NCI-H1092 (cell line): Measurements from ENCODE around the gene ADAM12.
"Not testable (repeated sequence)": the region's sequence is repeated elsewhere in the genome, so short reads cannot be mapped to it uniquely, and the experiment has no call there.

ENCODE experiments used
- DNase-seq: peaks from one replicate; lab custom pipeline; 2025; lab: John Stamatoyannopoulos, UW

Gene ADAM12

DNA sequence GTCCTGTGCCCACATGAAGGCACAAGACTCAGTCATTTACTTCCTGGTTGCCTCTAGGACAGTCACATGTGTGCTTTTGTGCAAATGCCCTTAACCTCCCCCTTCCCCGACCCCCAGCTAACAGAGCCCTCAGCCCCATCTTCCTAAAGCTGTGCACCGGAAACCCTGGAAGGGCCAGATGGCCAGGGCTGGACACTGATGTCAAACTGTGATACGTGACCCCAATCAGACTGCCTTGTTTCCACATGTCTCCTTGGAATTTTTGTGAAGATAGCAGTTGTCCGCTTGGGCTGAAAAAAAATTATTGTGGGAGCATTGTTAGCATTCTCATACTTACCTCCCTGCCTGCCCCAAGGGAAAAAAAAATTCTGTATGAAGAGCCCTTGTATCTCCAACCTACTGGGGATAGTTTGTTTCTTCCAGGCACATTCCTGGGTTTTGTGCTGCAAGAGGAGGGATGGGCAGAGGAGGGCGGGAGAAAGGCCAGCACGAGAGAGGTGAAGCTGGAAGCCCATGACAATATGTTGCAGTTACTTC is 17.0 kb upstream of the ADAM12 start:
- no peak for DNase-seq

DNA sequence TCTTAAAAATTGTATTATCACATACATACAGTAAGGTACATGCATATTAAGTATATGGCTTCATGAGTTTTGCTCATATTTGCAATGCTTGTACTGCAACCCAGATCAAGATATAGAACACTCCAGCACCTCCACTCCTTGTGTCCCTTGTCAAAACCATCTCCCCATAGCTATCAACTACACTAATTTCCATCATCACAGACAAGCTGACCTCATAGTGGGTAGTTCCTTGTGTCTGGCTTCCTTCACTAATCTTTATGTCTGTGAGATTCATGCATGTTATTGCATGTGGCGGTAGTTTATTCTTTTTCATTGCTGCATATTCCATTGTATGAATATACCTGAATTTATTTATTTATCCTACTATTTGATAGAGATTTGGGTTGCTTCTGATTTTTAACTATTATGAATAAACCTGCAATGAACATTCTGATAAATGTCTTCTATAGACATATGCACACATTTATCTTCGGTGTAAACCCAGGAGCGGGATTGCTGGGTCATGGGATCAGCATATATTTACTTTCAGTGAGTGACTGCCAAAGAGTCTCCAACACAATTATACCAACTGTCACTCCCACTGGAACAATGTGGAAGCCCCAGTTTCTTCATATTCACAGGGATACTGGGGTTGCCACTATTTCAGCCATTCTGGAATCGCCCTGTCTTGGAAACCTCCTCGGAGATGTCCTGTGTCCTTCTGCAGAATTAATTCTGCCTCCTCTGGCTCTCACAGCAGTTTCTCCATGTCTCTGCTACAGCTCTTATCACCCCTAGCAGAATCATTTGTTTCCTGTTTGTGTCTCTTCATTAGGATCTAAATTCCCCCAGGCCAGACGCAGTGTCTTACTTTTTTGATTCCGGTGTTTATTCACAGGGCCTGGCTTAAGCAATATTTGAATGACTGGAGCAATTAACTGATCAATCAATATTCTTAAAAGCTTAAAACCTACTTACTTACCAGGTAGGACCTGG is 14.7 kb upstream of the ADAM12 start:
- DNase-seq: no peak

DNA sequence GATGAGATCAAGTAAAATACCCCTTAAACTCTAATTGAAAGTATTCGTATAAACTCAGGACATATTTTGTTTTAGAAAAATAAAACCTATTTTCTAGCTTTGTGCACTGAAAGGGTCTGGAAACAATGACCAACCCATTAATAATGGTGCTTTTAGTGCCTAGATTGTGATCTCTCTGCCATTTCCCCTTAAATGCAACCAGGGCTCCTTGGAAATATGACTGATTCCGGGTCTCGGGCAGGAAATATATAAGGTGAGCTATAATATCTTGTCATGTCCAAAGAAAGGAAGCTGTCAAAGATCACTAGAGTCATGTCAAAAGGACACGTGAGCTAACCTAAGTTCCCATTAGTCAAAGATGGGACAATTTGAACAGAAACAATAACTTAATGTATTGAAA is 12.4 kb upstream of the ADAM12 start:
- DNase-seq: no peak

DNA sequence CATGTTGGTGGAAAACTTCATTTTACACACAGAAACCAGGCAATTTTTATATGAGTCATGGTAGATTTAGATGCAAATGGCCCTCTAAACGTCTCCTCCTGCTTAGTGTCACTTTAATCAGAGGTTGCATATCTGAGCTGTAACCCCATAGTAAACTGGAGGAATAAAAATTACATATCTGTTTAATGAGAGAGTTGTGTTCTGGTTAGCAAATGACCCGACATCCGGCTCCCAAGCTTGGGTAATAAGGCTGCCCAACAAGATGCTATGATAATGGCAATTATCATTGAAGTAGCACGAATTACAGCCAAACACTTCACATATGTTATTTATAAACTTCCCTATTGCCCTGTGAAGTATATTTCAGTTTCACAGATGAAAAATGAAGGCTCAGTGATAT is 10.6 kb upstream of the ADAM12 start:
- no peak for DNase-seq

DNA sequence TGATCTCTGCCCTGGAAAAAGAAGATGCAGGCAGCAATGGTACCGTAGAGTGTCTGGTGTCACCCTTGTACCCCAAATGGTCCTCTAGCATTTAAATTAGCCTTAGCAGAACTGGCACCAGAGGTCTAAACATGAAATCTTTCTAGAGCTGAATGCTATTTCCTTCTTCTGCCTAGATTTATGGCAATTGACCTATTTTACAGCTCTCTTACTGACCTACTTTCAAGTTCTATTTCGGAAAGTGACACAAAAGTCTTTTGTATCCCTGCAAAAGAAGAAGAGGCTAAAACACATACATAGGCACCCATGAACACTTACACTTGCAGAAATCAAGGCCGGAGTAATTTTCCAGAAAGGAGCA is 10.1 kb upstream of the ADAM12 start:
- no peak for DNase-seq

DNA sequence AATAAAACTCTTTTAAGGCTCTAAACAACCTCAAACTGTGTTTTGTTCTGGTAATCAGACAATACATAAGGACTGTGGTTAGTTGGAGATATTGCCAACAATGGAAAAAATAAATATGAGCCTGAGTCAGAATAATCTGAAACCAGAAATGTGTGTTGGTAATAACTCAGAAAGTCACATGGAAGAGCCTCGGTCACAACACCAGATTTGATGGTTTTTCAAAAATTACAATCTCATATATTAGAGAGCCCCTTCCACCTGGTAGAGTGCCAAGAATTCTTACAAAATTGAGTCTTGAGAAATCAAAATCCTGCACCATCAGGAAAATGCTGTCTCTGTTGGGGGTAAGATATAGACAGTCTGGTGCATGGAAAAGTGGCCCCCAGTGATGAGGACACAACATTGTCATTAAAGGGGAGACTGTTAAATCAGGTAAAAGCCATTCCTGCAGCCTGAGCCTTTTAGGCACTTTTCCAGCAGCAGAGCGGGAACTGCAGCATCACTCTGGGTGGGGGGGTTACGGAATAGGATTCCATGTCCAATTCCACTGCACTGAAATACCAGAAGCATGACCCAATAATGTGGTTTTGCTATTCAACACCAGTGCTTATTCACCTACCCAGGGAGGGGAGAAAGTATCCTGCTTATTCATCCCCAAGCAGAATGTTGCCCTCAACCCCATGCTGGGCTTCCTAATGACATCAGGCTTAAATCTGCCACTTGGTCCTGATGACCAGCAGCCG is 9.5 kb upstream of the ADAM12 start:
- no peak for DNase-seq

DNA sequence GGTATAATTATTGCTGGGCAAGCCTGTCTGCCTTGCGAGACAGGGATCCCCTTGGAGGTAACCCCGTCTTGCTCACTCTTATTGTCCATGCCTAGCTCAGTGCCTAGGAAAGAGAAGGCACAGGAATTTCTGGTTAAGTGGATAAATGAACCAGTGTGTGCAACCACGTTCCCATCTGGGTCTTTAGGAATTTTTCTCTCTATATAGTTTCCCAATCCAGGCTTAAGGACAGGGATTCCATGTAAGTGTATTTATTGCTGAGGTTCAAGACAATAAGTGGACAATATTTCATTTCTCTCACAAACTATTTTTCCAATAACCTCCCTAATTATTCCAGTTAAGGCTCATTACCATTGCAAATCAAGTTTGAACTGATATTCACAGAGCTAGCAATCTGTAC is 8.9 kb upstream of the ADAM12 start:
- no peak for DNase-seq

DNA sequence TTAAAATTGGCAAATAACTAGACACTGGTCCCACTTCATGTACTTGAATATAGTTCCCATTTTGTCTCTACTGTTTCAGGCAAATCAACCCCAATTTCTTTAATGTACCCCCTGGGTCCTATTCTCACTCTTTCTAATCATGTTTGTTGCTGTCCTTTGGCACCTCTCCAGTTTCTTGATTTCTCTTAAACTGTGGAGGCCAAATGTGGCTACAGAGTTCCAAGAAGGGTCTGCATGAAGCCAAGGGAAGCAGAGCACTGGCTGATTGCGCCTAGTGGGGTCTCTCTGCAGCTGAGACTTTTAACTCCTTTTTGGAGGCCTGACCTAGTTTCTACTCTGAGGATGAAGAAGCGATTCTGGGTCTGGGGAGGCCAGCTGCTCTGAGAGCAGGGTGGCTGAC is 6.7 kb upstream of the ADAM12 start:
- no peak for DNase-seq

DNA sequence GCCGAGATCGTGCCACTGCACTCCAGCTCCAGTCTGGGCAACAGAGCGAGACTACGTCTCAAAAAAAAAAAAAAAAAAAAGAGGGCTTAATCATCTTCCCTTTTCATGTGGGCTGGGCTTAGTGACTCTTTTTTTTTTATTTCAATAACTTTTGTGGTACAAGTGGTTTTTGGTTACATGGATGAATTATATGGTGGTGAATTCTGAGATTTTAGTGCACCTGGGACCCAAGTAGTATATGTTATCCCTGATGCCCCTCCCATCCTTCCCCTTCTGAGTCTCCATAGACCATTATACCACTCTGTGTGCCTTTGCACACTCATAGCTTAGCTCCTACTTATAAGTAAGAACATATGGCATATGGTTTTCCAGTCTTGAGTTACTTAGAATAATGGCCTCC is 4.8 kb upstream of the ADAM12 start:
- no peak for DNase-seq

DNA sequence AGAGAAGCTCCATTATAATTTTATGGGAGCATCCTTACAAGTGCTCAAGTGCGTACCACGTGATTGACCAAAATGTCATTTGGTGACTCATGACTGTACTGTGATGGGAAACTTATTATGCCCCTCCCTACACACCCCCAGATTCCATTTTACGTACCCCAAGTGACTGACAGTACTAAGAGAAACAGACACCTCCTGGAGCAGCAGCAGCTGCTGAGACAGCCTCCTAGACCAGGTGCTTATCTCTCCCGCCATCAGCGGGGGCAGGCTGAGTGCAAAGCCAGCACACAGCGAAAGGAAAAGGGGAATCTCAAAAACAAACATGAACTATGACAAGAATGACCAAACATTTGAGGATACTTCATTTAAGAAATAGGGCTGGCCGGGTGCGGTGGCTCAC is 4.2 kb upstream of the ADAM12 start:
- no peak for DNase-seq

DNA sequence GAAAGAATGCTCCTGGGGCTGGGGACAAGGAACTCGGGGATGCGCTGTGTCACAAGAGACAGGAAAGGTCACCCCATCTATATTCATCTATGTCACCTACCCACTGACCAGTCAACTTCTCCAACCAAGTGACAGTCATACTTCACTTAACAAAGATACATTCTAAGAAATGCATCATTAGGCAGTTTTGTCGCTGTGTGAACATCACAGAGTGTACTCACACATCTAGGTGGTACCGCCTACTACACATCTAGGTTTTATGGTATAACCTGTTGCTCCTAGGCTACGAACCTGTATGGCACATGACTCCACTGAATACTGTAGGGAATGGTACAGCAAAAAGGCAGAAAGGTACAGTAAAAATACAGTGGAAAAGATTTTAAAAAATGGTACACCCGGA is 3.8 kb upstream of the ADAM12 start:
- DNase-seq: no peak

DNA sequence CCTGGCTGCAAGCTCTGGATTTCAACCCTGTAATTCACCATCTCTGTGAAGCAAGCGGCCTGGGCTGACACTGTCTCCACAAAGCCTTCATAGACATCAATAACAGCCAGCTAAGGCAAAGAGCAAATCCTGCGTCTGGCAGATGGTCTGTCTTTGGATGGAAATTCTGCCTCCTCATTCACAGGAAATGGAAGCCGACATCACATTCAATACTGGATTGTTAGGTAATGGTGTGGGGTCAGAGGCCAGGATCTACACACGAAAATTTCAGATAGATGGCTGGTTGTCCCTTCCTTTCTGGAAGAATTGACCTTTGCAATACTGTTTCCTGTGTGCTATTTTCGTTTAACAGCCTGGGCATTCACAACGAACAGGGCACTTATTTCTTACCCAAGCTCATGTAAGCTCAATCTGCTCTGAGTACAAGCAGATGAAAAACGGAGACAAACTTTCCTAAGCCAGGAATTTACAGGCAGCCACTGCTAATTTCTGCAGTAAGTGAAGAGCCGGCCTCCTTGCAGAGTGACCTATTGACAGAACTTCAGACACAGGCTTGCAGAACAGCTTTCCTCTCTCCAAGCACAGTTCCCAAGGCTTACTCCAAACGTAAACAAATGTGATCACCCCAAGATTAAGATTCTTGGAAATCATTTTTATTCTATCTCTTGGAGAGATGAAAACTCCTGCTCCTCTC is 3.1 kb upstream of the ADAM12 start:
- DNase-seq: no peak

DNA sequence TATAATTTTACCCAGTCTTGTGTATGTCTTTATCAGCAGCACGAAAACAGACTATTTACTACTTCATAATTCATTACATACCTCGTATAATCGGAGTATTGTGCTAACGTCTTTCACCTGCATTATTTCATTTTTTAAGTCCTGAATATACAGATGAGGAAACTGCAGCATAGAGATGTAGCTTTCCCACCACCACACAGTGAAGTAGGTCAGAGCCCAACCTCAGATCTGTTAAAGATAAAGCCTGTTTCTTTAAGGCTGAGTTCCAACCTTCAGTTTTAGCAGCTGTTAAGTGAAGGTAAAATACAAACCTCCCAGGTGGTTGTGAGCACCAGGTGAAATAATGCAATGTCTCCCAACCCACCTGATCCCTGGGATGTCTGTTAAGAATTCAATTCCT is 2.0 kb upstream of the ADAM12 start:
- no peak for DNase-seq

DNA sequence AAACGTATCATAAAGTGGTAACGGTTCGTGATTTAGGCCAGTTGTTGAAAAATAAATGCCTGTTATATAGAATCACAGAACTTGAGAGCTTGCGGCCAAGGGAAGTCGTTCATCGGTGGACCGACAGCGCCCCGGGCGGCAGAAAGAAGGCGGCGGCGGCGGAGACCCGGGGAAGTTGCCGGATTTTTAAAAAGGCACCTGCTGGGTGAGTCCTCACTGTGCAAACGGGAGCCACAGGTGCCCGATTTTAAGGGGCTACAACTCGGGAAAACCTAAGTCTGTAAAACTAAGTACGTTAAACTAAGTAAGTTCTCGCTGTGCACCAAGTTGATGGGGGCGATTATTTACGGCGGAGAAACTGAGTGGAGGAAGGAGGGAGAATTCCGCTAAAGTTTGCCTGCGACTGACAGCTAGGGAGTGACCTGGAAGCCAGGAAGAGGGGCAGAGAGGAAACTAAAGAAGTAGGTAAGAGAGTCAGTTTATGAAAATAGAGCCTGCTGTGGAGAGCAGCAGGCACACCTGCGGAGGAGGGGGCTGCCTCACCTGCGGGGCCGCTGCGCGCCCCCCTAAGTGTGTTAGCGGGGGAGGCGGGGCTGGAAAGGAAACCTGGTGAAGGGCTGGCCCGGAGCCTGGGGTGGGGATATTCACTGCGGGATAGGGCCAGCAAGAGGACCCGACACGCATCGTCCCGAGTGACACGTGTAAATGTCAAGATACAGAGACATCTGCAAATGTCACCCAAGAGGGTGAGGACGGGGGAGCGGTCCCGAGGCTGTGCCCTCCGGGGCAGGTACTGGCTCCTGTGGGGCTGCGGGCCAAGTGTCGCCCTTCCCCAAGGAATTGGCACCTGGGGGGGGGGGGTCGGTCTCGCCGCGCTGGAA is 996 bp downstream of the ADAM12 start:
- no peak for DNase-seq

DNA sequence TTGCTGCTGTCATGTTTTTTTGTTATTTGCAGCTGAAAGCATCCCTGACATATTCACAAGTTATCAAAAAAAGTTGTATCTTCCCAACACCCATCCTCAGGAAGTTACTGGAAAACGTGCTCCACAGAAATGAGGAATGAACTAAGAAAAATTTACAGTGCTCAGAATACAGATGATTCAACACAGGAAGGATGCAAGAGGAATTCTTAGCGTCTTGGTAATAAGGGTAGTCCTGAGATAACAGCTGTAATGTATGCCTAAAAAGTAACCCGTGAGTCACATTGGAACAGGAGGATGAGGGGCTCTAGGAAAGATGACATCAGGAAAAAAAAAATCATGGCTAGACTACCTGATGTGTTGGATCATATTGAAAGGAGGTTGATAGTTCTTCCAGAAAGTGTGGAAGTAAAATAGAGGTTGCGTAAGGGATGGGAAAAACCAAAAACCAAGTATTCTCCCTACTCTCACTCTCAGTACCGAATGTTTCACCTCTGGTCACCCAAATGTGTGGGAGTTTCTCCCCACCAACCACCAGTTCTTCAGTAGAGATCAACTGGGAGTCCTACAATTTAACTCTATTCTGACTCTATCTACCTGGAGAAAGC is 3.9 kb downstream of the ADAM12 start:
- no peak for DNase-seq

DNA sequence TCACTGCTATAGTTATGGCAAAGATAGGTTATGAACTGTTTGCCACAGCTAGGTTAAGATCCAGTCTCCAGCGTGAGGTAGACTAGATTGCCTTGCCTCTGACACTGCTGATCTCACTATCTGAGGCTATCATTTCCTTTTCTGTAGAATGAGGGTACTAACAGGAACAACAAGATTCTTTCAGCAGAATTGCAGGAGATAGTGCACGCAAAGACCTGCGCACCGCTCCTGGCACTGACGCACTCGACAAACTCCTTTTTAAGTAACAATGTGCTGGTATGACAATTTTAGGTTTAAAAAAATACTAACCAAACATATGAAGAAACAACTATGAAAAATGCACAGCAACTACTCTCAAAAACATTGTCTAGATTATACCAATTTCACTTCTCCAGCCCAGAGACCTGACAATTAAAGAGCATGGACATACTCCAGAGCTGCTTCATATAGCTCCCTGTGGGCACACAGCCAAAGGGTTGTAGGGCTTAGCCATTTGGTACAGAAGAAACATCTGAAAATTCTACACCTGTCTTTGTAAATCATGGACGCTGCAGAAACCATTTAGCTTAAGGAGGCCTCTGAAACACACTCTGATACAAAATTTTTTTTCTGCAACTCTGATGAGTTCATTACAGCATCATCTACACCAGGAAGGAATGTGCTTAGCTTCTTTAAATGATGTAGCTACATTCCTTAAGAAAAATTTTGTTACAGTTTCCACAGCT is 7.8 kb downstream of the ADAM12 start:
- DNase-seq: no peak

DNA sequence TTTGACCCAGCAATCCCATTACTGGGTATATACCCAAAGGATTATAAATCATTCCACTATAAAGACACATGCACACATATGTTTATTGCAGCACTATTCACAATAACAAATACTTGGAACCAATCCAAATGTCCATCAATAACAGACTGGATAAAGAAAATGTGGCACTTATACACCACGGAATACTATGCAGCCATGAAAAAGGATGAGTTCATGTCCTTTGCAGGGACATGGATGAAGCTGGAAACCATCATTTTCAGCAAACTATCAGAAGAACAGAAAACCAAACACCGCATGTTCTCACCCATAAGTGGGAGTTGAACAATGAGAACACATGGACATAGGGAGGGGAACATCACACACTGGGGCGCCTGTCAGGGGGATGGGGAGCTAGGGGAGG is 9.1 kb downstream of the ADAM12 start:
- not testable (repeated sequence) for DNase-seq

DNA sequence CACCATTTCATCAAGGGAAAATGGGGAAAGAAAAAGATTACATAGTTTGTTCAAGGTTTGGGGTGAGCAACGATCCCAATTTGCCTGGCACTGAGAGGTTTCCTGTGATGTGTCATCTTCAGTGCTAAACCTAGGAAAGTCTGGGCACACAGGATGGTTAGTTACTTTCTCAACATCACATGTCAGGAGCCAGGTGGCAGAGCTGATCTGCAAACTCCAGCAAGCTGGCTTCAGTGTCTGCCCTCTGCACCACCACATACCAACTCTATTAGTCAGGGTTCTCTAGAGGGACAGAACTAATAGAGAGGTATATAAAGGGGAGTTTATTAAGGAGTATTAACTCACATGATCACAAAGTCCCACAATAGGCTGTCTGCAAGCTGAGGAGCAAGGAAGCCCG is 11.3 kb downstream of the ADAM12 start:
- no peak for DNase-seq

DNA sequence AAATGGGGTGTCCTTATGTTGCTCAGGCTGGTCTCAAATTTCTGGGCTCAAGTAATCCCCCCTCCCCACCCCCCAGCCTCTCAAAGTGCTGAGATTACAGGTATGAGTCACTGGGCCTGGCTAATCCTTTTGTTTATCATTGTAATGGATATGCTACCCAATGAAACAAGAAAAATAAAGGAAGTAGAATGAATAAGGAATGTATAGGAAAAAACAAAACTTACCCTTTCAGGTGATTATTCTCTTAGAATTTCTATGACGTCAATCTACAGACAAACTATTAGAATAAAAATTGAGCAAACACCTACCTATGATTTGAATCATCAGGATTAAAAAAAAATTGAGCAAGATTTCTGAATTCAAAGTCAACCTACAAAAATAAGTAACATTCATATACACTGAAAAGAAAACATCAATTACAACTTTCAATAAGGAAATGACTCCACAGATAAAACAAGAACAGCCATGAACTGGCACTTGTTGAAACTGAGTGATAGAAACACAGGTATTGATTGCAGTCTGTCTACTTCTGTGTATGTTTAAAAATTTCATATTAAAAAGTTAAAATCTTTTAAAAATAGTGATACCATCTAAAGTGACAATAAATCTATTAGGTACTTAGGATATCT is 12.2 kb downstream of the ADAM12 start:
- DNase-seq: no peak

DNA sequence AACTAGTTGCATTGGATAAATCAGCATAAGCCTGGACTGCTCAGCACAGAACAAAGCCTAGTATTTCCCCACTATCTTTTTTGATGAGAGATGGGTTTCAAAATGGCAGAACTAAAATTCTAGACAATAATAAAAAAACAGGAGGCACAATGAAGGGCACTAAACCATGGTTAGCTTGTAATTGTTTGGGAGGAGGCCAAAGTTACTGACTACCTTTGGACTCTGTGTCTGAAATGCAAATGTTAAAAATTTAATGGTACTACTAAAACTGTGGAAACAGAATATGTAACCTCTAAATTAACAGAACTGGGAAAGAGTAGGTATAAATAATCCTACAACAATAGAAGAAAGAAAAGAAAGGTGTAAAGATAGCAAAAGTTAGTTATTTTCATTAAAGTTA is 13.0 kb downstream of the ADAM12 start:
- DNase-seq: no peak
